ENCODE data around the gene MAST3. TPM values are rescaled to one million over a fixed set of nuclear protein-coding genes. Genes with fewer than 3 reads are reported as not detected.
"Not testable (repeated sequence)": the region's sequence is repeated elsewhere in the genome, so short reads cannot be mapped to it uniquely, and the experiment has no call there.

Gene MAST3
- total RNA-seq, 2 experiments from 2014 or later, result 22.9 to 25.1 TPM

GRCh38 chr19:18089096-18089541 lies 8.5 kb upstream of the MAST3 start:
- DNase-seq, result peak; percentile 82
- CTCF ChIA-PET, result interaction anchor here (1.2 to 1.7 kb wide), 5 partner anchors 9 to 81 kb away, joined by 3 to 4 read pairs (median 3); partner anchors contain the start of genes ARRDC2 and MAST3

GRCh38 chr19:18089726-18090125 lies 7.9 kb upstream of the MAST3 start:
- Mint-ChIP-seq H3K9me3 (ENCODE audit: insufficient read depth) (no peaks in the 10 kb centered on the region), H3K4me3 (peak overlapping the region; percentile 55), H3K27me3 (ENCODE audit: low read depth) (no peaks in the 10 kb centered on the region), H3K4me1 (ENCODE audit: low read depth) (peaks cover 71% of the 10 kb centered on the region), H3K36me3 (ENCODE audit: low read depth) (peaks cover 8% of the 10 kb centered on the region), H3K27ac (peak overlapping the region; percentile 99)
- CTCF ChIA-PET, result interaction anchor here (1.5 to 1.7 kb wide), 3 partner anchors 8 to 71 kb away, joined by 3 to 4 read pairs (median 4); partner anchors contain the start of gene MAST3
- ATAC-seq (no peak), DNase-seq (no peak)
- POLR2A ChIA-PET, result interaction anchor here (0.6 to 5.4 kb wide), 2 partner anchors 15 to 21 kb away, joined by 3 to 38 read pairs; no protein-coding TSS in a partner anchor

More at GRCh38 chr19:18089096-18089541, 8.5 kb upstream of the MAST3 start:
- peaks cover 14% of the 10 kb centered on the region for H3K36me3 Mint-ChIP-seq (ENCODE audit: low read depth)
- ATAC-seq, result peak; percentile 37
- peak overlapping the region; percentile 99 for H3K27ac Mint-ChIP-seq
- not testable (repeated sequence) for H3K9me3 Mint-ChIP-seq (ENCODE audit: insufficient read depth); H3K27me3 Mint-ChIP-seq (ENCODE audit: low read depth)
- H3K4me3 Mint-ChIP-seq, result peak overlapping the region; percentile 55
- POLR2A ChIA-PET, result interaction anchor here (0.6 to 5.4 kb wide), 4 partner anchors 15 to 63 kb away, joined by 3 to 38 read pairs (median 8); partner anchors contain the start of gene PIK3R2
- H3K4me1 Mint-ChIP-seq (ENCODE audit: low read depth), result peaks cover 77% of the 10 kb centered on the region

- ATAC-seq, result no peak
- no peak for DNase-seq
- no peaks in the 10 kb centered on the region for H3K9me3 Mint-ChIP-seq (ENCODE audit: insufficient read depth)
Observed at GRCh38 chr19:18090545-18091216, 6.9 kb upstream of the MAST3 start.

GRCh38 chr19:18091217-18091608 lies 6.4 kb upstream of the MAST3 start:
- Mint-ChIP-seq H3K4me1 (ENCODE audit: low read depth) (peaks cover 68% of the 10 kb centered on the region), H3K27ac (peak overlapping the region; percentile 99), H3K36me3 (ENCODE audit: low read depth) (peaks cover 6% of the 10 kb centered on the region), H3K4me3 (peak overlapping the region; percentile 38), H3K9me3 (ENCODE audit: insufficient read depth) (no peaks in the 10 kb centered on the region), H3K27me3 (ENCODE audit: low read depth) (no peaks in the 10 kb centered on the region)
- ATAC-seq, result peak; percentile 67
- peak; percentile 90 for DNase-seq
- ChIA-PET CTCF (interaction anchor here (0.6 to 2.9 kb wide), 7 partner anchors 11 to 237 kb away, joined by 3 to 29 read pairs (median 4); no protein-coding TSS in a partner anchor), POLR2A (interaction anchor here (0.7 to 5.4 kb wide), 5 partner anchors 19 to 243 kb away, joined by 3 to 38 read pairs (median 3); no protein-coding TSS in a partner anchor)

More at GRCh38 chr19:18090545-18091216, 6.9 kb upstream of the MAST3 start:
- Mint-ChIP-seq H3K27me3 (ENCODE audit: low read depth) (no peaks in the 10 kb centered on the region), H3K36me3 (ENCODE audit: low read depth) (peaks cover 6% of the 10 kb centered on the region), H3K4me1 (ENCODE audit: low read depth) (peaks cover 68% of the 10 kb centered on the region), H3K4me3 (peak overlapping the region; percentile 38), H3K27ac (peak overlapping the region; percentile 99)
- ChIA-PET POLR2A (interaction anchor here (1.0 to 5.4 kb wide), 4 partner anchors 20 to 89 kb away, joined by 3 to 38 read pairs (median 4); no protein-coding TSS in a partner anchor), CTCF (interaction anchor here (0.7 to 2.9 kb wide), 7 partner anchors 11 to 238 kb away, joined by 3 to 29 read pairs (median 4); no protein-coding TSS in a partner anchor)

GRCh38 chr19:18093439-18094161 lies 4.0 kb upstream of the MAST3 start:
- H3K27ac Mint-ChIP-seq, result no peak overlapping the region
- ChIA-PET POLR2A (no interaction called here), CTCF (interaction anchor here (1.5 to 2.9 kb wide), 2 partner anchors 18 to 99 kb away, joined by 3 to 29 read pairs; partner anchors contain the start of gene MPV17L2)
- H3K4me3 Mint-ChIP-seq, result no peak overlapping the region
- no peaks in the 10 kb centered on the region for H3K27me3 Mint-ChIP-seq (ENCODE audit: low read depth)
- no peak for DNase-seq
- no peaks in the 10 kb centered on the region for H3K9me3 Mint-ChIP-seq (ENCODE audit: insufficient read depth)
- ATAC-seq, result no peak
- H3K36me3 Mint-ChIP-seq (ENCODE audit: low read depth), result peaks cover 1% of the 10 kb centered on the region
- H3K4me1 Mint-ChIP-seq (ENCODE audit: low read depth), result peaks cover 60% of the 10 kb centered on the region

GRCh38 chr19:18096258-18096657 lies 1.3 kb upstream of the MAST3 start:
- no peaks in the 10 kb centered on the region for H3K9me3 Mint-ChIP-seq (ENCODE audit: insufficient read depth)
- H3K27me3 Mint-ChIP-seq (ENCODE audit: low read depth), result no peaks in the 10 kb centered on the region
- no peak overlapping the region for H3K27ac Mint-ChIP-seq

GRCh38 chr19:18097993-18098890 lies 664 bp downstream of the MAST3 start:
- POLR2A ChIA-PET, result interaction anchor here (0.8 to 1.7 kb wide), 6 partner anchors 10 to 182 kb away, joined by 3 to 8 read pairs (median 4); partner anchors contain the start of gene IL12RB1
- Mint-ChIP-seq H3K4me1 (ENCODE audit: low read depth) (peaks cover 36% of the 10 kb centered on the region), H3K27me3 (ENCODE audit: low read depth) (no peaks in the 10 kb centered on the region), H3K9me3 (ENCODE audit: insufficient read depth) (no peaks in the 10 kb centered on the region), H3K27ac (peak overlapping the region; percentile 46), H3K4me3 (peak overlapping the region; percentile 82), H3K36me3 (ENCODE audit: low read depth) (no peaks in the 10 kb centered on the region)
- CTCF ChIA-PET, result interaction anchor here (0.9 to 2.9 kb wide), 9 partner anchors 9 to 239 kb away, joined by 3 to 13 read pairs (median 4); partner anchors contain the start of genes IL12RB1, PIK3R2 and RPL18A
- peak; percentile 7 for ATAC-seq
- DNase-seq, result no peak

More at GRCh38 chr19:18096258-18096657, 1.3 kb upstream of the MAST3 start:
- ChIA-PET CTCF (no interaction called here), POLR2A (no interaction called here)
- ATAC-seq (no peak), DNase-seq (no peak)
- H3K4me1 Mint-ChIP-seq (ENCODE audit: low read depth), result peaks cover 48% of the 10 kb centered on the region
- peaks cover 1% of the 10 kb centered on the region for H3K36me3 Mint-ChIP-seq (ENCODE audit: low read depth)
- H3K4me3 Mint-ChIP-seq, result no peak overlapping the region

GRCh38 chr19:18098891-18099622 lies 1.5 kb downstream of the MAST3 start:
- Mint-ChIP-seq H3K27ac (no peak overlapping the region), H3K36me3 (ENCODE audit: low read depth) (no peaks in the 10 kb centered on the region), H3K4me1 (ENCODE audit: low read depth) (peaks cover 36% of the 10 kb centered on the region), H3K9me3 (ENCODE audit: insufficient read depth) (no peaks in the 10 kb centered on the region), H3K27me3 (ENCODE audit: low read depth) (no peaks in the 10 kb centered on the region), H3K4me3 (peak overlapping the region; percentile 82)
- ChIA-PET CTCF (interaction anchor here (0.6 to 2.9 kb wide), 8 partner anchors 10 to 541 kb away, joined by 3 to 13 read pairs (median 4); partner anchors contain the start of gene IL12RB1), POLR2A (interaction anchor here (1.7 kb wide), 1 partner anchor 11 kb away, joined by 8 read pairs; no protein-coding TSS in a partner anchor)
- ATAC-seq (peak; percentile 17), DNase-seq (peak; percentile 56)

- no peak for DNase-seq
- H3K9me3 Mint-ChIP-seq (ENCODE audit: insufficient read depth), result no peaks in the 10 kb centered on the region
- POLR2A ChIA-PET, result interaction anchor here (1.7 kb wide), 1 partner anchor 10 kb away, joined by 8 read pairs; no protein-coding TSS in a partner anchor
- H3K27ac Mint-ChIP-seq, result no peak overlapping the region
- H3K27me3 Mint-ChIP-seq (ENCODE audit: low read depth), result no peaks in the 10 kb centered on the region
- H3K4me3 Mint-ChIP-seq, result peak overlapping the region; percentile 82
- ATAC-seq, result no peak
- CTCF ChIA-PET, result interaction anchor here (0.6 to 2.9 kb wide), 4 partner anchors 9 to 542 kb away, joined by 3 to 13 read pairs (median 5); no protein-coding TSS in a partner anchor
- no peaks in the 10 kb centered on the region for H3K36me3 Mint-ChIP-seq (ENCODE audit: low read depth)
- peaks cover 40% of the 10 kb centered on the region for H3K4me1 Mint-ChIP-seq (ENCODE audit: low read depth)
Observed at GRCh38 chr19:18099623-18099995, 2.0 kb downstream of the MAST3 start.

- DNase-seq (no peak), ATAC-seq (no peak)
- ChIA-PET CTCF (interaction anchor here (0.5 to 2.9 kb wide), 2 partner anchors 9 to 271 kb away, joined by 3 to 9 read pairs; no protein-coding TSS in a partner anchor), POLR2A (interaction anchor here (0.7 kb wide), 1 partner anchor 19 kb away, joined by 3 read pairs; no protein-coding TSS in a partner anchor)
- H3K4me3 Mint-ChIP-seq, result no peak overlapping the region
- H3K27ac Mint-ChIP-seq, result no peak overlapping the region
- no peaks in the 10 kb centered on the region for H3K27me3 Mint-ChIP-seq (ENCODE audit: low read depth)
- no peaks in the 10 kb centered on the region for H3K9me3 Mint-ChIP-seq (ENCODE audit: insufficient read depth)
- peaks cover 41% of the 10 kb centered on the region for H3K4me1 Mint-ChIP-seq (ENCODE audit: low read depth)
- H3K36me3 Mint-ChIP-seq (ENCODE audit: low read depth), result no peaks in the 10 kb centered on the region
Observed at GRCh38 chr19:18100710-18101109, 3.1 kb downstream of the MAST3 start.

All from activated CD8-positive, alpha-beta T cell treated with anti-CD3 and anti-CD28 coated beads, Interleukin-2, amount 10 ng/mL, durations not matched to agents 7 days and 5 days (primary cell).